OCI-LY3 (cell line): ENCODE data around the gene EML4.

ENCODE experiments used
- CTCF ChIP-seq: fragments of 200-600, 300-600 bp; sonication (generic); IDR thresholded peaks from 2 replicates; pipeline ENCODE4 v1.5.1; 2014; ENCODE audit warnings: antibody characterized with exemption, low read length, low read depth
- EZH2phosphoT487 ChIP-seq: fragments of 200-600 bp; shearing (Covaris generic); IDR thresholded peaks from 2 replicates; pipeline ENCODE4 v1.6.1; 2018; ENCODE audit warnings: antibody characterized with exemption, mixed run types, low read depth

- TF ChIP-seq CTCF, result no peak
- TF ChIP-seq EZH2phosphoT487, result no peak
Observed at GRCh38 chr2:42207826-42208225, 38.7 kb downstream of the EML4 start.
